HCT116 (cell line): ENCODE results near the gene F11. TPM values are rescaled to one million over a fixed set of nuclear protein-coding genes. Genes with fewer than 3 reads are reported as not detected.

Experiments
- ATAC-seq: fragments of 200-7000 bp; cut with Tn5 transposase; 2 replicates; pipeline ENCODE4 v1.9.1; 2020; ENCODE audit warnings: mild to moderate bottlenecking, moderate library complexity
- BruUV-seq: library from RNA; stranded (reverse); fragments of 400-500 nt; replicated peaks from 2 replicates; lab custom pipeline; 2021; lab: Mats Ljungman, UMichigan
- CTCF ChIA-PET: fragments of 300-600 bp; sonication (Branson Sonifier 250); formaldehyde crosslinking; loops from one replicate; lab custom pipeline; 2021; ENCODE audit warnings: antibody characterized with exemption; lab: Charles Lee
- POLR2A ChIA-PET: fragments of 300-600, 350-600 bp; sonication (Branson Sonifier 250); formaldehyde crosslinking; loops from one replicate; lab custom pipeline; 2021; ENCODE audit warnings: antibody characterized with exemption; lab: Charles Lee
- RAD21 ChIA-PET, 2 experiments: fragments of 300-600 bp; sonication (Branson Sonifier 250); formaldehyde crosslinking; loops; one replicate each; lab custom pipeline; 2023; ENCODE audit warnings: low total read pairs in 2 of 2; ENCODE audit not compliant: uncharacterized antibody in 2 of 2, unreplicated experiment in 2 of 2, low non-redundant PET in 1 of 2; lab: Charles Lee
- DNase-seq: peaks from one replicate; pipeline ENCODE4 v3.0.0-alpha.2; 2010; ENCODE audit warnings: low read depth, low spot score
- H2AFZ ChIP-seq: fragments of 200-600 bp; shearing (Covaris generic), sonication (generic); 2 replicates; pipeline ENCODE4 v1.6.1; 2017; ENCODE audit warnings: low read depth, mixed run types, mixed read lengths, antibody characterized with exemption, low read length; ENCODE audit not compliant: poor library complexity, severe bottlenecking
- H3K27ac ChIP-seq: 2 replicates; pipeline ENCODE4 v1.5.1; 2012; ENCODE audit warnings: low read depth, low read length
- H3K27me3 ChIP-seq: fragments of 200-600 bp; sonication (generic); 2 replicates; pipeline ENCODE4 v1.6.1; 2016; ENCODE audit warnings: mixed run types, low read length, mixed read lengths; ENCODE audit not compliant: insufficient read depth
- H3K36me3 ChIP-seq, 2 experiments: fragments of 200-500 bp in 1 of 2; fragments of 200-600 bp in 1 of 2; sonication (Bioruptor generic) in 1 of 2; sonication (generic) in 1 of 2; 2 replicates each; pipeline versions ENCODE4 v1.5.1 to v1.6.1; 2014 to 2016; ENCODE audit warnings: low read length in 2 of 2, inconsistent platforms in 1 of 2, mixed read lengths in 1 of 2, mixed run types in 1 of 2; ENCODE audit not compliant: insufficient read depth in 2 of 2, control insufficient read depth in 1 of 2
- H3K4me1 ChIP-seq, 2 experiments: fragments of 200-600 bp in 1 of 2; sonication (generic) in 1 of 2; 2 replicates each; pipeline versions ENCODE4 v1.5.1 to v1.6.1; 2012 to 2017; ENCODE audit warnings: low read length in 2 of 2, inconsistent platforms in 1 of 2, mild to moderate bottlenecking in 1 of 2, mixed read lengths in 1 of 2, mixed run types in 1 of 2, moderate library complexity in 1 of 2; ENCODE audit not compliant: insufficient read depth in 2 of 2, control insufficient read depth in 1 of 2
- H3K4me2 ChIP-seq: fragments of 200-600 bp; sonication (generic); 2 replicates; pipeline ENCODE4 v1.6.1; 2017; ENCODE audit warnings: mixed run types, low read length, mixed read lengths
- H3K4me3 ChIP-seq, 2 experiments: fragments of 200-600 bp in 1 of 2; sonication (generic) in 1 of 2; replicated peaks in 1 of 2; 2 replicates each; pipeline ENCODE4 v1.5.1; 2011 to 2016; ENCODE audit warnings: low read length in 2 of 2, control low read depth in 1 of 2, low read depth in 1 of 2, mild to moderate bottlenecking in 1 of 2, mixed read lengths in 1 of 2, mixed run types in 1 of 2
- H3K79me2 ChIP-seq: fragments of 200-600 bp; sonication (generic); 2 replicates; pipeline ENCODE4 v1.6.1; 2017; ENCODE audit warnings: mild to moderate bottlenecking, mixed run types, low read length, moderate library complexity, mixed read lengths; ENCODE audit not compliant: insufficient read depth
- H3K9ac ChIP-seq: fragments of 200-600 bp; sonication (generic); 2 replicates; pipeline ENCODE4 v1.6.1; 2016; ENCODE audit warnings: low read length, mixed read lengths
- H3K9me2 ChIP-seq: fragments of 200-600 bp; sonication (generic), shearing (Covaris generic); 2 replicates; pipeline ENCODE4 v1.6.1; 2017; ENCODE audit warnings: mixed run types, mild to moderate bottlenecking, moderate library complexity; ENCODE audit not compliant: insufficient read depth
- H3K9me3 ChIP-seq, 2 experiments: fragments of 200-500 bp in 1 of 2; fragments of 200-600 bp in 1 of 2; sonication (Bioruptor generic) in 1 of 2; sonication (generic) in 1 of 2; 2 replicates each; pipeline ENCODE4 v1.6.1; 2014 to 2017; ENCODE audit warnings: low read length in 2 of 2, mixed read lengths in 2 of 2, inconsistent platforms in 1 of 2, low read depth in 1 of 2, mild to moderate bottlenecking in 1 of 2, mixed run types in 1 of 2, moderate library complexity in 1 of 2; ENCODE audit not compliant: control insufficient read depth in 1 of 2, insufficient read depth in 1 of 2
- H4K20me1 ChIP-seq: fragments of 200-600 bp; sonication (generic), shearing (Covaris generic); 2 replicates; pipeline ENCODE4 v1.6.1; 2017; ENCODE audit warnings: mixed run types, mild to moderate bottlenecking, moderate library complexity; ENCODE audit not compliant: insufficient read depth
- CEBPB ChIP-seq: IDR thresholded peaks from 2 replicates; pipeline ENCODE4 v1.6.1; 2012; ENCODE audit warnings: low read depth
- ELF1 ChIP-seq: IDR thresholded peaks from 2 replicates; pipeline ENCODE4 v1.6.1; 2012; ENCODE audit warnings: low read depth, borderline replicate concordance
- EZH2phosphoT487 ChIP-seq: fragments of 200-600 bp; IDR thresholded peaks from 2 replicates; pipeline ENCODE4 v1.6.1; 2018; ENCODE audit warnings: antibody characterized with exemption, borderline replicate concordance
- FOSL1 ChIP-seq: IDR thresholded peaks from 2 replicates; pipeline ENCODE4 v1.6.1; 2012; ENCODE audit warnings: low read depth
- JUND ChIP-seq: IDR thresholded peaks from 2 replicates; pipeline ENCODE4 v1.6.1; 2012
- MAX ChIP-seq: IDR thresholded peaks from 2 replicates; pipeline ENCODE4 v1.6.1; 2012
- POLR2A ChIP-seq: IDR thresholded peaks from 2 replicates; pipeline ENCODE4 v1.7.0; 2011; ENCODE audit warnings: borderline replicate concordance; ENCODE audit not compliant: insufficient read depth, insufficient read length; ENCODE audit errors: extremely low read depth
- SIN3A ChIP-seq: IDR thresholded peaks from 2 replicates; pipeline ENCODE4 v1.6.1; 2012; ENCODE audit warnings: low read depth
- SRF ChIP-seq: IDR thresholded peaks from 2 replicates; pipeline ENCODE4 v1.6.1; 2012; ENCODE audit warnings: low read depth
- YY1 ChIP-seq: IDR thresholded peaks from 2 replicates; pipeline ENCODE4 v1.6.1; 2011; ENCODE audit warnings: low read length, low read depth, moderate library complexity, mild to moderate bottlenecking; ENCODE audit not compliant: insufficient replicate concordance; ENCODE audit errors: extremely low read depth
- ZBTB33 ChIP-seq: IDR thresholded peaks from 2 replicates; pipeline ENCODE4 v1.6.1; 2011; ENCODE audit warnings: mild to moderate bottlenecking, low read length, moderate library complexity; ENCODE audit not compliant: insufficient replicate concordance; ENCODE audit errors: extremely low read depth
- ZFX ChIP-seq: fragments of 450-650 bp; IDR thresholded peaks from 2 replicates; pipeline ENCODE4 v1.6.1; 2017
- intact Hi-C: fragments of 100-400 bp; cut with micrococcal nuclease; formaldehyde crosslinking; loops from 2 replicates; pipeline ENCODE4 v1.10.0; 2022
- total RNA-seq: library from RNA; stranded (reverse); gene quantifications from one replicate; pipeline ENCODE4 v1.2.1, GENCODE V29; 2021; ENCODE audit not compliant: unreplicated experiment
- TF ChIP-seq, protein P1 (sequence below): IDR thresholded peaks from 2 replicates; pipeline ENCODE4 v1.6.1; 2012

Gene F11
- total RNA-seq, 1 experiment from 2014 or later: not detected

- ATAC-seq (no peak), DNase-seq (no peak)
- Histone ChIP-seq H3K27me3 (no peaks in the 10 kb centered on the region), H3K4me1 (no peaks in the 10 kb centered on the region), H3K9ac (no peak overlapping the region), H3K27ac (no peak overlapping the region), H3K4me2 (no peak overlapping the region), H3K9me3 (no peaks in the 10 kb centered on the region), H3K4me3 (no peak overlapping the region), H3K9me2 (no peaks in the 10 kb centered on the region), H2AFZ (no peak overlapping the region), H3K36me3 (no peaks in the 10 kb centered on the region), H3K79me2 (no peaks in the 10 kb centered on the region), H4K20me1 (no peaks in the 10 kb centered on the region)
- RAD21 ChIA-PET: no interaction called here
- CTCF ChIA-PET: no interaction called here
- intact Hi-C loops: no loop called here
- POLR2A ChIA-PET: no interaction called here
- TF ChIP-seq EZH2phosphoT487 (no peak), MAX (no peak), YY1 (no peak), ZBTB33 (no peak), ZFX (no peak), JUND (no peak), SRF (no peak)
- BruUV-seq: no TSS peak
Observed at GRCh38 chr4:186326391-186326790, 60.4 kb downstream of the F11 start.

GRCh38 chr4:186329372-186329771 lies 63.4 kb downstream of the F11 start:
- H3K9ac ChIP-seq: no peak overlapping the region
- no TSS peak for BruUV-seq
- intact Hi-C loops: no loop called here
- DNase-seq (no peak), ATAC-seq (no peak)
- no peaks in the 10 kb centered on the region for H3K27me3 ChIP-seq
- no peaks in the 10 kb centered on the region for H4K20me1 ChIP-seq
- ChIA-PET CTCF (no interaction called here), RAD21 (no interaction called here), POLR2A (no interaction called here)
- no peak overlapping the region for H3K27ac ChIP-seq
- no peak overlapping the region for H2AFZ ChIP-seq
- H3K9me2 ChIP-seq: no peaks in the 10 kb centered on the region
- no peaks in the 10 kb centered on the region for H3K36me3 ChIP-seq
- H3K4me1 ChIP-seq: no peaks in the 10 kb centered on the region
- no peak overlapping the region for H3K4me3 ChIP-seq
- H3K4me2 ChIP-seq: no peak overlapping the region
- no peaks in the 10 kb centered on the region for H3K79me2 ChIP-seq
- H3K9me3 ChIP-seq: peaks cover 4 to 9% of the 10 kb centered on the region in 2 experiments; a peak in 2 of 4 replicates
- TF ChIP-seq ELF1 (no peak), MAX (no peak), SIN3A (no peak), EZH2phosphoT487 (no peak), SRF (no peak), JUND (no peak), CEBPB (no peak), POLR2A (no peak), ZBTB33 (no peak), YY1 (no peak), FOSL1 (no peak)
- TF ChIP-seq, protein P1, sequence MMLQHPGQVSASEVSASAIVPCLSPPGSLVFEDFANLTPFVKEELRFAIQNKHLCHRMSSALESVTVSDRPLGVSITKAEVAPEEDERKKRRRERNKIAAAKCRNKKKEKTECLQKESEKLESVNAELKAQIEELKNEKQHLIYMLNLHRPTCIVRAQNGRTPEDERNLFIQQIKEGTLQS: no peak
